ENCODE results near the gene AUTS2.

GRCh38 chr7:70237831-70238575 lies 639.7 kb downstream of the AUTS2 start:
- TF ChIP-seq, protein P1, sequence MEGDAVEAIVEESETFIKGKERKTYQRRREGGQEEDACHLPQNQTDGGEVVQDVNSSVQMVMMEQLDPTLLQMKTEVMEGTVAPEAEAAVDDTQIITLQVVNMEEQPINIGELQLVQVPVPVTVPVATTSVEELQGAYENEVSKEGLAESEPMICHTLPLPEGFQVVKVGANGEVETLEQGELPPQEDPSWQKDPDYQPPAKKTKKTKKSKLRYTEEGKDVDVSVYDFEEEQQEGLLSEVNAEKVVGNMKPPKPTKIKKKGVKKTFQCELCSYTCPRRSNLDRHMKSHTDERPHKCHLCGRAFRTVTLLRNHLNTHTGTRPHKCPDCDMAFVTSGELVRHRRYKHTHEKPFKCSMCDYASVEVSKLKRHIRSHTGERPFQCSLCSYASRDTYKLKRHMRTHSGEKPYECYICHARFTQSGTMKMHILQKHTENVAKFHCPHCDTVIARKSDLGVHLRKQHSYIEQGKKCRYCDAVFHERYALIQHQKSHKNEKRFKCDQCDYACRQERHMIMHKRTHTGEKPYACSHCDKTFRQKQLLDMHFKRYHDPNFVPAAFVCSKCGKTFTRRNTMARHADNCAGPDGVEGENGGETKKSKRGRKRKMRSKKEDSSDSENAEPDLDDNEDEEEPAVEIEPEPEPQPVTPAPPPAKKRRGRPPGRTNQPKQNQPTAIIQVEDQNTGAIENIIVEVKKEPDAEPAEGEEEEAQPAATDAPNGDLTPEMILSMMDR (IDR thresholded peaks at IDR 0.05) = no peak
- TF ChIP-seq POLR2AphosphoS5 (IDR thresholded peaks at IDR 0.05; ENCODE audit: low read depth, low read length) = no peak
- TF ChIP-seq TCF7L2 (IDR thresholded peaks at IDR 0.05; ENCODE audit: low read depth, low read length) = no peak

Data from Panc1 (cell line).